HG02571 (cell line): ENCODE results near the gene EFCAB11.
"Not testable (repeated sequence)": the region's sequence is repeated elsewhere in the genome, so short reads cannot be mapped to it uniquely, and the experiment has no call there.

Experiments
- ATAC-seq: cut with Tn5 transposase; IDR thresholded peaks from one replicate; pipeline ENCODE4 v1.9.1; 2021; ENCODE audit warnings: mild to moderate bottlenecking, moderate library complexity; ENCODE audit not compliant: unreplicated experiment

The EFCAB11 gene

GRCh38 chr14:89912667-89913211 lies 41.8 kb downstream of the EFCAB11 start:
- ATAC-seq: no peak

- ATAC-seq: no peak
Observed at GRCh38 chr14:89912221-89912620, 42.3 kb downstream of the EFCAB11 start.

- ATAC-seq: no peak
Observed at GRCh38 chr14:89911010-89911919, 43.3 kb downstream of the EFCAB11 start.

GRCh38 chr14:89910691-89911009 lies 43.9 kb downstream of the EFCAB11 start:
- no peak for ATAC-seq

- no peak for ATAC-seq
Observed at GRCh38 chr14:89909586-89909985, 44.9 kb downstream of the EFCAB11 start.

GRCh38 chr14:89908712-89909450 lies 45.6 kb downstream of the EFCAB11 start:
- no peak for ATAC-seq

GRCh38 chr14:89907655-89908054 lies 46.9 kb downstream of the EFCAB11 start:
- ATAC-seq: no peak

GRCh38 chr14:89906000-89906399 lies 48.5 kb downstream of the EFCAB11 start:
- no peak for ATAC-seq

GRCh38 chr14:89903340-89903952 lies 51.1 kb downstream of the EFCAB11 start:
- no peak for ATAC-seq

GRCh38 chr14:89902881-89903280 lies 51.6 kb downstream of the EFCAB11 start:
- ATAC-seq: no peak

GRCh38 chr14:89900802-89901201 lies 53.7 kb downstream of the EFCAB11 start:
- ATAC-seq: no peak

GRCh38 chr14:89899917-89900663 lies 54.4 kb downstream of the EFCAB11 start:
- no peak for ATAC-seq

- ATAC-seq: no peak
Observed at GRCh38 chr14:89899291-89899690, 55.2 kb downstream of the EFCAB11 start.

GRCh38 chr14:89893388-89893787 lies 61.1 kb downstream of the EFCAB11 start:
- not testable (repeated sequence) for ATAC-seq

GRCh38 chr14:89892953-89893352 lies 61.6 kb downstream of the EFCAB11 start:
- ATAC-seq: no peak

GRCh38 chr14:89891721-89892120 lies 62.8 kb downstream of the EFCAB11 start:
- not testable (repeated sequence) for ATAC-seq

GRCh38 chr14:89891055-89891454 lies 63.5 kb downstream of the EFCAB11 start:
- ATAC-seq: no peak

GRCh38 chr14:89890589-89890988 lies 63.9 kb downstream of the EFCAB11 start:
- ATAC-seq: no peak

- no peak for ATAC-seq
Observed at GRCh38 chr14:89889626-89890025, 64.9 kb downstream of the EFCAB11 start.

GRCh38 chr14:89884761-89885160 lies 69.8 kb downstream of the EFCAB11 start:
- no peak for ATAC-seq

- no peak for ATAC-seq
Observed at GRCh38 chr14:89881839-89882238, 72.7 kb downstream of the EFCAB11 start.
